Mucosa of rectum (tissue), 2 donors: ENCODE data around the gene TADA1.

Experiments used
- H3K27ac ChIP-seq, 2 donors: one replicate each; pipeline ENCODE4 v1.7.0; 2013; ENCODE audit warnings: inconsistent platforms in 2 of 2, low read depth in 2 of 2, low read length in 2 of 2
- H3K27me3 ChIP-seq, 2 donors: one replicate each; pipeline ENCODE4 v1.7.0; 2013; ENCODE audit warnings: low read length in 2 of 2; ENCODE audit not compliant: control insufficient read depth in 2 of 2, insufficient read depth in 2 of 2
- H3K36me3 ChIP-seq, 2 donors: one replicate each; pipeline ENCODE4 v1.7.0; 2013; ENCODE audit warnings: low read length in 2 of 2; ENCODE audit not compliant: control insufficient read depth in 2 of 2, insufficient read depth in 2 of 2
- H3K4me1 ChIP-seq, 2 donors: one replicate each; pipeline ENCODE4 v1.7.0; 2013; ENCODE audit warnings: low read length in 2 of 2, mild to moderate bottlenecking in 1 of 2; ENCODE audit not compliant: control insufficient read depth in 2 of 2, insufficient read depth in 2 of 2
- H3K4me3 ChIP-seq, 2 donors: one replicate each; pipeline ENCODE4 v1.7.0; 2013; ENCODE audit warnings: low read length in 2 of 2
- H3K9ac ChIP-seq, 2 donors: one replicate each; pipeline ENCODE4 v1.7.0; 2013; ENCODE audit warnings: low read length in 2 of 2, low read depth in 1 of 2, mild to moderate bottlenecking in 1 of 2
- H3K9me3 ChIP-seq, 2 donors: one replicate each; pipeline ENCODE4 v1.7.0; 2013; ENCODE audit warnings: low read length in 2 of 2; ENCODE audit not compliant: control insufficient read depth in 2 of 2
- donor health status: healthy.
- donor health status: Normal muscosa, but diverticular disease.

The TADA1 gene

GRCh38 chr1:166870584-166870983 is 5.5 kb downstream of the TADA1 start:
- no peak overlapping the region for H3K9ac ChIP-seq
- H3K4me3 ChIP-seq: no peak overlapping the region
- no peaks in the 10 kb centered on the region for H3K9me3 ChIP-seq
- no peaks in the 10 kb centered on the region for H3K27me3 ChIP-seq
- H3K36me3 ChIP-seq: peaks cover 8 to 11% of the 10 kb centered on the region in 2 donors
- H3K4me1 ChIP-seq: peaks cover 4 to 5% of the 10 kb centered on the region in 2 donors
- H3K27ac ChIP-seq: no peak overlapping the region

DNA sequence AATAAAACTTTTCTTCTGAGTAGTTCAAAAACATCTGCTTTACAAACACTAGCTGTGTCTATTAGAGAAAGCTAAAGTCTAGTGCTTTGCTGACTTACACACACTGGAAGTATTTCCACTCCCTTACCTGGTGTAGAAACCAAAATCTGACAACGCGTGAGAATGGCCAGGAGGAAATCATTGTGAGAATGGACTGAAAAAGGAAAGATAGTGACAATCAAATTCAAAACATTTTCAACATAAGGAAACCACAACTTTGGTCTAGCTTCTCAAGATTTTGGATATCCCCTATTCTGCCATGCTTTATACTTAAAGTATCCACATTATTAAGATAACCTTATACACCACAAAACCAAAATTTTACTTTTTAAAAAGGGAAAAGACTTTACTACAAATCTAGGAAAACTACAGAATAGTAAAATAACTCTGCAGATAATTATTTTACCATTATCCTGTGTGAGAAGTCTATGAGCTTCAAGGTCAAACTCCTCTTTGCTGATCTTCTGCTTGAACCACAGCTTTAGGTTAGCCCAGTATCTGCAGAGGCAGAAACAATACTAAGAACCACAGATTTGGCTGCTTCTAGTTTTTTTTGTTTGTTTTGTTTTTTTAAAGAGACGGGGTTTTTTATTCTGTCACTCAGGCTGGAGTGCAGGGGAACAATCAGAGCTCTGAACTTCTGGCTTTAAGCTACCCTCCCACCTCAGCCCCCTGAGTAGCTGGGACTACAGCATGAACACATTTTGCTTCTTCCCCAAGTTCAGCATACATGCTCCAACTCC is 6.6 kb downstream of the TADA1 start:
- no peaks in the 10 kb centered on the region for H3K4me1 ChIP-seq
- H3K9ac ChIP-seq: no peak overlapping the region
- H3K27ac ChIP-seq: no peak overlapping the region
- peaks cover 8 to 14% of the 10 kb centered on the region in 2 donors for H3K36me3 ChIP-seq
- no peak overlapping the region for H3K4me3 ChIP-seq
- H3K27me3 ChIP-seq: no peaks in the 10 kb centered on the region
- H3K9me3 ChIP-seq: no peaks in the 10 kb centered on the region

- Histone ChIP-seq H3K27me3 (no peaks in the 10 kb centered on the region), H3K4me1 (no peaks in the 10 kb centered on the region), H3K9me3 (no peaks in the 10 kb centered on the region), H3K9ac (no peak overlapping the region), H3K4me3 (no peak overlapping the region), H3K27ac (no peak overlapping the region), H3K36me3 (peaks cover 15 to 19% of the 10 kb centered on the region in 2 donors)
Observed at GRCh38 chr1:166868639-166869038, 7.4 kb downstream of the TADA1 start.

GRCh38 chr1:166865926-166866325 is 10.1 kb downstream of the TADA1 start:
- H3K9ac ChIP-seq: no peak overlapping the region
- no peak overlapping the region for H3K27ac ChIP-seq
- H3K4me1 ChIP-seq: no peaks in the 10 kb centered on the region
- H3K9me3 ChIP-seq: no peaks in the 10 kb centered on the region
- H3K27me3 ChIP-seq: no peaks in the 10 kb centered on the region
- peaks cover 26 to 33% of the 10 kb centered on the region in 2 donors for H3K36me3 ChIP-seq
- H3K4me3 ChIP-seq: no peak overlapping the region

GRCh38 chr1:166859597-166859996 is 16.5 kb downstream of the TADA1 start:
- no peak overlapping the region for H3K4me3 ChIP-seq
- no peaks in the 10 kb centered on the region for H3K9me3 ChIP-seq
- H3K27ac ChIP-seq: no peak overlapping the region
- H3K36me3 ChIP-seq: peaks cover 46 to 62% of the 10 kb centered on the region in 2 donors
- no peaks in the 10 kb centered on the region for H3K27me3 ChIP-seq
- no peaks in the 10 kb centered on the region for H3K4me1 ChIP-seq
- no peak overlapping the region for H3K9ac ChIP-seq

DNA sequence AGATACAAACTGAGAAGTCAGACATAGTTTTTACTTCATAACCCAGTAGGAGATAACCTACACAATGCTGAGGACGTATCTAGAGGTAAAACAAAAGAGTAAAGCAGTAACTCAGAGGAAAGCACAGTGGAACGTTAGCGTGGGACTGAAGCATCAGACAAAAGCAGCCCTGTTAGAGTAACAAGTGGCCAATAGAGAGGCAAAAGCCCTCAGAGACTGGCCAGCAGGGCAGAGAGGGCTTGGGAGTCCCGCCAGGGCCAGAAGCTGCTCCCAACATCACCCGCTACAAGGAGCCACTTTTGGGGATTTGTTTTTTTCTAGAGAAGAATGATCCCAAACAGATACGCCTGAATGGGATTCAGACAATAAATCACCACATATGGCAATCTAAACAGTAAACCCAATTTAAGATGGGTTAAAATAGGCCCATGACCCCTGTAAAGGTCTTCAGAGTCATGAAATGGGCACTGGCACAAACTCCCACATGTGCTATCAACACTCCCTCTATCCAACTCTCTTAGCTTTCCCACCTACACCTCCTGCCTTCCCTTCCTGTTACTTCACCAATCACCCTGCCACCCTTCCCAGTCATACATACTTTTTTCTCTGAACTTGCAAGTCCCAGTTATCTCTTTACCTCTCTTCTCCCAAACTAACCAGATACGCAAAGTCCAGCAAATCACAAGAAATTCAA is 17.2 kb downstream of the TADA1 start:
- Histone ChIP-seq H3K27me3 (no peaks in the 10 kb centered on the region), H3K9me3 (no peaks in the 10 kb centered on the region), H3K36me3 (peaks cover 44 to 62% of the 10 kb centered on the region in 2 donors), H3K4me3 (no peak overlapping the region), H3K27ac (no peak overlapping the region), H3K4me1 (no peaks in the 10 kb centered on the region), H3K9ac (no peak overlapping the region)

DNA sequence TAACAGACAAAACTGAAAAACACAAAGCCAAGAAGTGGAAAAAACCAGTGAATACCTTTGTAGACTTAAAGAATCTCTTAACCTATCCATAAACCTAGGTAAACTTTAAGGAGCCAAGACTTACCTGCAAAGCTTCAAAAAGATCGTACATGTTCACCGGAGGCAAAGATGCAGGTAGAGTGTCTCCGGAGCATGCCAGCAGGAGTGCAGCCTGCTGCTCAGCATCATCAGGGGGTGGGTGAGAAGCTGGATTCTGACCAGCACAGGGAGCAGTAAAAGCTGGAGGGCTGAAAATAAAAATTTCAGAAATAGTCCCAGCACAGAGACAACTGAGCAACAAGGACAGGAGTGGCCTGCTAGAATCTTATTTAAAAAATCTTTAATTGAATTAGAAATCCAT is 18.1 kb downstream of the TADA1 start:
- Histone ChIP-seq H3K9me3 (no peaks in the 10 kb centered on the region), H3K9ac (no peak overlapping the region), H3K27ac (no peak overlapping the region), H3K4me3 (no peak overlapping the region), H3K4me1 (no peaks in the 10 kb centered on the region), H3K27me3 (no peaks in the 10 kb centered on the region), H3K36me3 (peaks cover 50 to 60% of the 10 kb centered on the region in 2 donors)

DNA sequence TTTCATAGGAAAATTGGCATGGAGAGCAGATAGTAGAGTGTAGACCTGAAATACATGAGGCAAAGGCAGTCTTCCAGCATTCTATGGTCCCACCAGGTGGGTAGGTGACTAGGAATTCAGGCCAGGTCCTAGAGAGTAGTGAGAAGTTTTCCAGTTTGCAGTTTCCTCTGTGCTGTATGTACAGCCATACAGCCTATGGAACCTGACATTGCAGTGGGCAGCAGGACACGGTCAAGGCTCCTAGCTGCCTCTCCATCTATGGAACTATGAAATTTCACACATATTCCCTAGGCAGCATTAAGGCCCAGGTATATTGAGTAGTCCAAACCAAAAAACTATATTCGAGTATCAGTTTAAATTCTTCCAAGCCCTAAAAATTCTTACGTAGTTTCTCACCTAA is 20.5 kb downstream of the TADA1 start:
- Histone ChIP-seq H3K9ac (no peak overlapping the region), H3K27me3 (no peaks in the 10 kb centered on the region), H3K27ac (no peak overlapping the region), H3K4me3 (no peak overlapping the region), H3K9me3 (no peaks in the 10 kb centered on the region), H3K4me1 (no peaks in the 10 kb centered on the region), H3K36me3 (peaks cover 65 to 67% of the 10 kb centered on the region in 2 donors)

DNA sequence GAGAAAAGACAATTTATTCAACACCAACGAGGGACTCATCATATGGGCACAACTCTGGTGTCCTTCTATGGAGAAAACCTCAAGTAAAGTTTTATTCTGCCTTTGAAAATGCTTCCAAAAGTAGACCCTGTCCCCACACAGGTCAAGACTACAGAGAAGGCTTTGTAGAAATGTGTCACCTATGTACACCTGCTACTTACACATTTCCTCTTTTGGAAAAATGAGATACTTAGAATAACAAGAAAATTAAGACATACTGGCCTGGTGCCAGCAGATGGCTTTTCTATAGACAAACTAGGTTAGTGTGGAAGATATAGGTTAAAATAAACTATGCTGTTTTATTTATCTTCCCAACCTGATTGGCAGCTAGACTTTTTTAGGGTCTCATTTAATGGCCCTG is 23.1 kb downstream of the TADA1 start:
- Histone ChIP-seq H3K9ac (no peak overlapping the region), H3K4me3 (no peak overlapping the region), H3K4me1 (no peaks in the 10 kb centered on the region), H3K27me3 (no peaks in the 10 kb centered on the region), H3K36me3 (peaks cover 78 to 82% of the 10 kb centered on the region in 2 donors), H3K9me3 (no peaks in the 10 kb centered on the region), H3K27ac (no peak overlapping the region)

DNA sequence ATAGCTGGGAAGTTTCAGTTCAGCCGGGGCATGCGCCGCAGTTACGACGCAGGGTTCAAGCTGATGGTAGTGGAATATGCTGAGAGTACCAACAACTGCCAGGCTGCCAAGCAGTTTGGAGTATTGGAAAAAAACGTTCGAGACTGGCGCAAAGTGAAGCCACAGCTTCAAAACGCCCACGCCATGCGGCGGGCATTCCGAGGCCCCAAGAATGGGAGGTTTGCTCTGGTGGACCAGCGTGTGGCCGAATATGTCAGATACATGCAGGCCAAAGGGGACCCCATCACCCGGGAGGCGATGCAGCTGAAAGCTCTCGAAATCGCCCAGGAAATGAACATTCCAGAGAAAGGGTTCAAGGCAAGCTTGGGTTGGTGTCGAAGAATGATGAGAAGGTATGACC is 26.9 kb downstream of the TADA1 start:
- no peaks in the 10 kb centered on the region for H3K9me3 ChIP-seq
- H3K27ac ChIP-seq: no peak overlapping the region
- H3K9ac ChIP-seq: no peak overlapping the region
- no peaks in the 10 kb centered on the region for H3K27me3 ChIP-seq
- peaks cover under 1 to 3% of the 10 kb centered on the region in 2 donors for H3K4me1 ChIP-seq
- no peak overlapping the region for H3K4me3 ChIP-seq
- peaks cover 79 to 82% of the 10 kb centered on the region in 2 donors for H3K36me3 ChIP-seq
